KBM-7 (cell line): ENCODE results near the gene MGLL.

Experiments
- DNase-seq: peaks from one replicate; pipeline ENCODE4 v3.0.0-alpha.2; 2015
- in situ Hi-C: fragments of 300-500 bp; cut with MboI; formaldehyde crosslinking; loops from 2 replicates; pipeline ENCODE4 v1.14.3; 2020; ENCODE audit warnings: low sequenced_read_pairs, low pct_unique_long_range_greater_than_20kb, mixed read lengths

MGLL gene

DNA sequence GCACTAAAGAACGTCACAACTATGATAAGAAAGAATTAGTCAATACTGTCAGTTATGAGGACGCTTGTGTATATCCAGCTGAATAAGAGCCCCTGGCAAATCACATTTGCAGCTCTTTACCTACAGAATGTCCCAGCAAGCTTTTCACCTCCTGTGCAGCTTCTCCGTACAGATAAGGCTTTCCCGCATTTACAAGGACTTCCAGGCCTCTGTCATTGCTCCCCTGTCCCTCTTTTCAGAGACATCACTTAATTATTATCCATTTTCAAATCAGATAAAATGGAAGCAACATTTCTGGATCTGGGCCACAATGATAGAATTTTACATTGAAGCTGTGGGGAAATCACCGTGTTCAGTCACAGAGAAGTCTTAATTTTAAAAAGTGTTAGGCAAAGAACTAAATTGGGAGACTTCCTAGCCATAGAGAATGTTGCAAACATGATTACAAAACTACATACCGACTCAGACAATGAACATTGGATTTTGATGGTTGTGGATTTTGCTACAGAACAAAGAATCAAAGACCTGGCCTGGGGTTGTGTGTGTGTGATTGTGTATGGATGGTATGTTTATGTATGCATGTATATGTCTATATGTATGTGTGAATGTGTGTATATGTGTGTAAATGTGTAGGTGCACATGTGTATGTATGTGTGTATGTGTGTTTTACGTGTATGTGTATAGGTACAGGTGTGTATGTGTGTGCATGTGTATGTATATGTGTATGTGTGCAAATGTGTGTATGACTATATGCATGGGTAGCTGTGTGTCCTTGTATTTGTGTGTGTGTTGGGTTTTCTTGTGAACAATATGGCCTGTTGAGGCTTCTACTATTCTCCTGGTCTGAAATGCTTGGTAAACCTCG is 41.5 kb downstream of the MGLL start:
- no peak for DNase-seq

DNA sequence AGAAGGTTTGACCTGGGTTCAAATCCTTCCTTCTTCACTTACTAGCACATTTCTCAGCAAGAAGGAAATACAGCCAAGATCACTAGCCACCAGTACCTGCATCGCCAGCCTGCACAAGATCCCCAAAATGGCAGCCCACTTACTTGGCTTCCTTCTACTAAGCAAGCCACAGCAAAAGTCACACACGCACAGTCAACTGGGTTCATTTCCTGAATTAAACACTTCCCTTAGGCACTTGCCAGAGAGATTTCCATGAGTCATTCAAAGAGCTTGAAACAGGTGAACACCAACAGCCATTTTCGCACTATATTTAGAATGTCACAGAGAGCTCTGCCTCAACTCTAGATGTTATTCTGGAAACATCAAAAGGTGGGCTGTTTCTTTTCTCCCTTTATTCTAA is 42.6 kb downstream of the MGLL start:
- in situ Hi-C loops: no loop called here
- peak; percentile 28 for DNase-seq

More for the DNA sequence above, 41.5 kb downstream of the MGLL start:
- in situ Hi-C loops: no loop called here

DNA sequence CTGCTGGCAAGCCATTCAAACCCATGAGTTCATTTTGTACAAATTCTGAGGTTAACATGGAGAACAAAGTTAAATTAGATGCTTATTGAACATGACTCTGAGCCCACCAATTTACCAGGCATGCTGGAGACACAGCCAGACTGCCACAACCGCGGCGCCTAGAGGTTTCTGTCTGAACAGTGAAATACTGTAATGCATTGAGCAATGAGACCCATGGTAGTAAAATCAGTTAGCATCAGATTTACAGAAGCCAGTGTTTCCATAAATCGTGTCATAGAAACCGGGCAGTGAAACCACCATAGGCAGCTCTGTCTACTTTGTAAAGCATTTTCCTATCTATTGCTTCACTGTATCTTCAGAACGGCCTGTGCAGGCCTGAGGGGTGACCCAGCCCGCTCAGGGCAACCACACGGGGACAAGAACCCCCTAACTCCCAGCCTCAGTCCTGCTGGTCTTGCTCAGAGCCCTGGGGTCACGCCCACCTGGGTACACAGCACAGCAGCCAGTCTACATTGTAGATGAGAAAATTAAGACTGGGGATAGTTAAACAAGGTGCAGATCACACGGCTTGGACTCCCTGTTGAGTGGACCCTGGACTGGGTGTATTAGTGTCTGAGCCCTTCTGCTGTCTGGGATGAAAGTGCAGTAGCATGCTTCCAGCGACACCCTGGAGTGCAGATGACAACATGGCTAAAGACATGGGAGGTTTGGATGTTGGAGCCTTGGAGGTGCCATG is 44.2 kb downstream of the MGLL start:
- no peak for DNase-seq
- in situ Hi-C loops: no loop called here

DNA sequence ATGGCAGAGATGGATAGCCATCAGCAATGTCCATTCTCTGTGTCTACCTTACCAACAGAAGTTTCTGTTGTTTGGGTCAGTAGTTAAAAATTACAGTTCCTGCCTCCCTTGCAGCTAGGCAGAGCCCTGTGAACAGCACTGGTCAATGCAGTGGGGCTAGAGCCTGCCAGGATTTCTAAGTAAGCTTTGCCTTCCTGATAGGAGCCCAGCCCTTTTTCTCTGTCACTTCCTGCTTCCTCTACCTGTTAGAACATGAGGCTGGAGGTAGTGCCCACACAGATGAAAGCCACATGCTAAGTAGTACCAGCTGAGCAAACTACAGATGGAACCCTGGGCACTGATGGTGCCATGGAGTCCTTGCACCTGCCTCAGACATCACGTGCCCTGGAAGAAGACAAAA is 45.0 kb downstream of the MGLL start:
- DNase-seq: no peak
- in situ Hi-C loops: no loop called here

DNA sequence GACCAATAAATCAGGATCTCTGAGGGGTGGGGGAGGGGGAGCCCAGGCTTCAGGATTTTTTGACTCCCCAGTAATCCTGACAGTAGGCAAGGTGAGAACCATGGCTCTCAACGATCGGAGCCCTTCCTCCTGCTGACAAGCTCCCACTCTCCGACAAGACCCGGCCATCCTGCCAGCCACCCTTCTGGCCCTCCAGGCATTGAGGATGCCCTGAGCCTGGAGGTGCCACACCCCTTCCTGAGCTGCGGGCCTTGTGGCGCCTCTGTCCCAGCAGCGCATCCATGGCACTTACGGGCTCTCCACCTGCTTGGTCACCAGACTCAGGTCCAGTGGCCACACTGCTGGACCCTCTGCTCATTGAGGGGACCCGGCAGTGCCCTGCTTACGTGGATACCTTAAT is 46.0 kb downstream of the MGLL start:
- in situ Hi-C loops: no loop called here

DNA sequence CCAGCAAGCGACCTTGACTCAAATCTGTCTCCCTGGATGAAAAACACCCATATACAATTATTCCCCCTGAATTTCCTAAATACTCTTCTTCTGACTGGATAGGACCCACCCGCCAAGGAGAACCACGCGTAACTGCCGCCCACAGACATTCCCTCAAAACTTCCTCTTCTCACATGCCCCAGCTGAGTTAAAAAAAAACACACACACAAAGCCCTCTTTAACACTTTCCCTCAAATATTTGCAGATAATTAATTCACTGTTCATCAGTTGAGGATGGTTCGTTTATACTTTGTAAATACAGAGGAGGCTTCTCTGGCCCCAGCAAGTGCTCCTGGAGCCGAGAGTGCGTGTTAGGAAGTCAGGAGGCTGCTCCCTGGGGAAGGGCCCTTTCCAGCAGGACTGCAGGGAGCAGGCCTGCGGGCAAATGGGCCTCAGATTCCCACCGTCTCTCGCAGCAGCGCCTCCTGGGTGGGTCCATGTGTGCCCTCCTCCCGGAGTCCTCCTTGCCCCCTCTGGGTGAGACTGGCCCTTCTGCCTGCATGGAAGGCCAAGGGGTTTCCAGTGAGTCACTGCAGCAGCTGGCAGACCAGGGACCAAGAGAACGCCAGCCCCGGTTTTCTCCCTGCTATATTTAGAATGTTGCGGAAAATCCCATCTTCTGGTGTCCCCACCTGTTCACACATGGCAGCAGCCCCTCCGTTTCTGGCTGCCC is 46.8 kb downstream of the MGLL start:
- peak; percentile 30 for DNase-seq
- in situ Hi-C loops: no loop called here

More for the DNA sequence above, 46.0 kb downstream of the MGLL start:
- no peak for DNase-seq

DNA sequence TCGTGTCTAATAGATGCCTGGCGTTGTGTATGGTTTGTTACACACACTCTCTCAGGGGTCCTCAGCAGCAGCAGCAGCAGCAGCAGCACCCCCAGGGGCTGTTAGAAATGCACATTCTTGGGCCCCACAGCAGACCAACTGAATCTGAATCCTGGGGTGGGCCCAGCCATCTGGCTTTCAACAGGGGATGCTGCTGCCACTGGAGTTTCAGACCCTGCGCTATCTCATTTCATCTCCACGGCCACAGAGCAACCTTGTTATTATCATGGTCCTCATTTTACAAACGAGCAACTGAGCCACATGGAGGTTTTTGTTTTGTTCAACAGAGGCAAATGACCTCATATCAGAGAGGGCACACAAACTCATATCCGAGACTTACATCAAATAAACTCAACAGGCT is 47.7 kb downstream of the MGLL start:
- in situ Hi-C loops: no loop called here
- DNase-seq: no peak

DNA sequence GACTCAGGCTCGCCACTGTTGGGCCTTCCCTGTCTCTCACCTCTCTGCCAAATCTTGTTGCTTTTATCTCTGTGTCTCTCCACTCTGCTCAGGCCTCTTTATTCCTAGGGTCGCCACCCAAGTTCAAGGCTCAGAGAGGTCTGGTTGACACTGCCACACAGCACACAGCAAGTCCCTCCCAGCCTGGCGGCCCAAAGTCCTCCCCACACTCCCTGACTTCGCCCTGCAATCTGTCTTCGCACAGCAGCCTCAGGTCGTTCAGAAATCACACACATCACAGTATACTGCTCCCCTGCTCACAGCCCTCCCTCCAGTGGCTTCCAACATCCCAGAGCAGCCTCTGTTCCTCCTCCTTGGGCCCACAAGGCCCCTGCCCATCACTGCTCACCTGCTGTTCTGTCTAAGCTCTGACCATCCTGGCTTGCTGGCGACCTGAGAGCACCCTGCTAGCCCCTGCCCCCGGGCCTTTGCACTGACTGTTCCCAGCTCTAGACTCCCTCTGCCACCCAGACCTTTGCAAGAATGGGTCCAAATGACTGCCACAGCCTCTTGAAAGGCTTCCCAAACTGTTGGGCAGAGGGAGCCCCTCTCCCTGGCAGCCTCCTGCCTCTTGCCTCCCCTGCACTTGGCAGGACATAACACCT is 48.4 kb downstream of the MGLL start:
- in situ Hi-C loops: no loop called here
- DNase-seq: no peak

DNA sequence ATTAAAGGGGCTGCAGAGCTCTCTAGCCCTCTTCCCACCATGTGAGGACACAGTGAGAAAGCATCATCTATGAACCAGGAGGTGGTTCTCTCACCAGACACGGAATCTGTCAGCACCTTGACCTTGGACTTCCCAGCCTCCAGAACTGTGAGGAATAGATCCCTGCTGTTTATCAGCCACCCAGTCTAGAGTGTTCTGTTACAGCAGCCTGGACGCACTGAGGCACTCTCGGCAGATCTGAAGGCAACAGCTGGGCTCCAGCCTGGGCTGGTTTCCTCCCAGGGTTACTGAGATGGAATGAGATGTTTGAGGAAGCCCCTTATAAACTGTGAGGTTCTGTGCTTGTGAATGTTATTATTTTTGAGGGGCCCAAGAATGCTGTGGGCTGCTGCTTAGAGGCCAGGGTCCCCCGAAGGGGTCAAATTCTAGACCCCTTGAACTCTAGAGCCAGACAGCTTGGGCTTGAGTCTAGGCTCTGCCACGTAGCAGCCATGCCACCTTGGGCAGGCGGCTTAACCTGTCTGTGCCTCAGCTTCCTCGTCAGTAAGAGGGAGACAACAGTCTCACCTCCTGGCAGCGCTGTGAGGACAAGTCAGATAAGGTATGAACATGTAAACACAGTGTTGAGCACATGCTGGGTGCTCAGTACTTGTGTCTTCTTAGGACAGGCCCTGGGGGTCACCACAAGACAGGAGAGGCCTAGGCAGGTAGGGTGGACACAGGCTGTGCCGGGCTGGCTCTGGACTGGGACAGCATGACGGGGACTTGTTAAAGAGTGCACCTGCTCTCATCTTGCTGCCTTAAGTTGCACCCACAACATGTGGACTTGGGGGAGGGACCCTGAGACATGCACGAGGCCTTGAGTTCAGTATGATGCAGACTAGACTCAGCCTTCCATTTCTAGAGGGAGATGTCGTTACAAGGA is 49.2 kb downstream of the MGLL start:
- DNase-seq: no peak
- in situ Hi-C loops: no loop called here

DNA sequence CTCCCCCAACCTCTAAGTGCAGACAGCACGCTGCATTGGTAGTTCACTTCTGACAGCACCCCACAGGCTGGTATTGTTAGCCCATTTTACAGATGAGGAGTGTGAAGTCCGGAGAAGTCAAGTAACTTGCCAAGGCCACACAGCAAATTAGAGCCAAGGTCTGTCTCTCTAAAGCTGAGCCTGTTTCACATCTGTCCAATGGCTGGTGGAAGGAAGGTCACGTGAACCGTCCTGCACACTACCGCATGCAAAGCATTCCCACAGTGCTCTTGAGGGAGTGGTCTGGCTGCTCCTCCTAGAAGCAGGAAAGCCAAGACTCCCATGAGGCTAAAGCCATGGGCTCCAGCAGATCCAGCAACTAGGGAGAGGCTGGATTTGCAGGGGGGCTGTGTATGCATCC is 50.0 kb downstream of the MGLL start:
- in situ Hi-C loops: no loop called here
- no peak for DNase-seq

DNA sequence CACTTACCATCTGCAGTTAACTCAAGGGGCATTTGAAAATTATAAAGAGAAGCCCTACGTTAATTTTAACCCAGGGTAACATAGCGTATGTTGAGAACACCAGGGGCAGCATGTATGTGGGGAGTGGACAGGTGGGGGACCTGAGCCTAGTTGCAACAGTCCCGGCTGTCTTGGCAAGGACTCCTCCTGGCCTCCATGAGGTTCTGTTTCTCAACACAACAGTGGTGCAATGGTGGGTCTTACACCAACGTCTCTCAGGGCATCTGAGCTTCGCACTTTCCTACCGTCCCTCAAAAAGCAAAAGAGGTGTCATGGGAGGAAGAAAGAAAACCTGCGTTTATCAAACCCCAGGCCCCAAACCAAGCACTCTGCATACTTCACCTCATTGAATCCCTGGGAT is 50.6 kb downstream of the MGLL start:
- no peak for DNase-seq
- in situ Hi-C loops: no loop called here

DNA sequence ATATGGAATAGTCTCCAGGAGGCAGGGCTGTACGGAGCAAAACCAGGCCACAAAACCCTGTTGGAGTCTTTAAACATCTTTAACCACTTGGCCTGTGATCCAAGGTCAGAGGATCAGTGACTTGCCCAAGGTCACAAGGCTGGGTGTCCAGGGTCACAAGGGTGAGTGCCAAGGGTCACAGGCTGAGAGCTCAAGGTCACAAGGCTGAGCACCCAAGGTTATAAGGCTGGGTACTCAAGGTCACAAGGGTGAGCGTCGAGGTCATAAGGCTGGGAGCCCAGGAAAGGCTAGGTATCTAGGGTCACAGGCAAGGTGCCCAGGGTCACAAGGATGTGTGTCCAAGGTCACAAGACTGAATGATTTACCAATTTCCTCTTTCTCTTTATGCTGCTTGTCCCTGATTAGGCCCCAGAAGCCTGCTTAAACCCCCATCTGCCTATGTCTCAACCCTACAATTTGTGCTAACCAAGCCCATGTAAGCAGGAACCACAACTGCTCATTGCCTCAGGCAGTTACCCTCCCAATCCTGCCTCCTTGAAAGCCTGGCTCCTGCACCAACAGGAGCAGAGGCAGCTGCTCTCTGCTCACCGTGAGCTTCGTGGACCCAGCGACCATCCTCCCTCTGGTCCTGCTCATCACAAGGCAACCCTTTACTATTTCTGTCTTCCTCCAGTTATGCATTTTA is 51.5 kb downstream of the MGLL start:
- no peak for DNase-seq

DNA sequence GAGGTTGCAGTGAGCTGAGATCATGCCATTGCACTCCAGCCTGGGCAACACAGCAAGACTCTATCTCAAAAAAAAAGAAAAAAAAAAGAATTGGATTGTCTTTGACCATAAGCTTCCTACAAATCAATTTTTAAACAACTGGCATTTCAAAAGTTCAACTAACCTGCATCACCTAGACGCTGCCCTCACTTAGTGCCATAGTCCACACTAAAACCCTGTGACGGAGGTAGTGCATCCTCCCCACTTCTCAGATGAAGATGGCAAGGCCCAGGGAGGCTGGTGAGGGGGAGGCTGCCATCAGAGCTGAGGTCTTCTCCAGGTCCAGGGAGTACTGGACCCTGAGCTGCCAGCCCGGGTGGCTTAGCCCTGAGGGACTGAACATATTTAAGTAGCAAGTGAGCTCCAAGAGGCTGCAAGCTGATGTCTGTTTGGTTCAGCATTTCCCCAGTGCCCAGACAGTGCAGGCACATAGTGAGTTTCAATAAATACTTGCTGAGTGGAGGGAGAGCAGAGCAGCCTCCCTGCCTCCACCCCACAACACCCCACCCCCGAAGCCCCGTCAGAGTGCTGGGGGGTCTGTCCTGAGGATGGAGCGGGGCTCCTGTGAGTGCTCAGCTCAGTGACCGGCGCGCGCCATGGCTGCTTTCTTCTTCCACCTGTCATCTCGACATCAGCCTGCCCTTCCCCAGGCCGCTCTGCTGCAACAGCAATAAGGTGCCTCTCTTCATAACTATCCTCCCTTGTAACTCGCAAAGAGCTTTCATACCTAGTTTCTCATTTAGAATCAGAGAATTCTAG is 52.8 kb downstream of the MGLL start:
- in situ Hi-C loops: no loop called here

More for the DNA sequence above, 51.5 kb downstream of the MGLL start:
- in situ Hi-C loops: no loop called here

DNA sequence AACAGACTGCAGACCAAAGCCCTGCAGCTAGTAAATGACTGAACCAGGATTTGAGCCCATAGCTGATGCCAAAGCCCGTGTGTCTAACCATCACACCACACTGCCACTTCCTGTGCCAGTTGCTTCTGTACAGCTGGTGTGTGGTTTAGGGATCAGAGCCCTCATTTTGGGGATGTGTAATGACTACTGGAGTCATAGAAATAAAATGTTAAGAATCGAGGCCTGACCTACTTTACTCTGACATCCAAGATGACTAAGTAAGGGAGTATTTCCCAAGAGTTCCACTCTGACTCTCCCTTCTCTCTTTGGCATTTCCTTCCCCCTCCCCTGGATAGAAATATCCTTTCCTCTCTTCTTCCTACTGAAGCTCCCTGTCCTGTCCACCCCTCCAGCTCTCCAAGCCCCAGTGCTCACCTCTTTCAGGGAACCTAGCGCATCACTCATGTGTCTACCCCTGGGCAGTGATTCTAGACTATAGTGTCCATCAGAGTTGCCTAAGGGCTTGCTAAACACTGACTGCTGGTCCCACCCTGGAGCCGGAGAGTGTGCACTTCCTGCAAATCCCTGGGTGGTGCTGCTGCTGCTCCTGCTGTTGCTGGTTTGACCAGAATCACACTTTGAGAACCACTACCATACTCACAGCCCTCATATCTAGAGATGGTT is 53.8 kb downstream of the MGLL start:
- in situ Hi-C loops: no loop called here

More for the DNA sequence above, 52.8 kb downstream of the MGLL start:
- no peak for DNase-seq

DNA sequence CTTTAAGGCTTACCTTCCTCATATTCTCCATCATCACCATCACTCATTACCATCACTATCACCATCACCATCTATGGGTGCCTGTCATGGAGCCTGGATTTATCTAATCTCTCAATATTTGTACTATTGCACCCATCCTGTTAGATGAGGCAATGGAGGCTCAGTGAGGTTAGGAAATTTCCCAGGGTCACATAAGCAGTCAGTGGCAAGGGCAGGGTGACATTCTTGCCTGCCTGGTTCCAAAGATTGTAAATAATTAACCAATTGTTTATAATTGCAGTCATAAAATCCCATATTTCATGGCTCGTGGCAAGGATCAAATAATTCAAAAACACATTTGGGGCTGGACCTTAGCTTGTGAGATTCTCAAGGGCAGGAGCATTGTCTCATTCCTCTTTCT is 55.2 kb downstream of the MGLL start:
- no peak for DNase-seq
- in situ Hi-C loops: no loop called here

More for the DNA sequence above, 53.8 kb downstream of the MGLL start:
- no peak for DNase-seq

DNA sequence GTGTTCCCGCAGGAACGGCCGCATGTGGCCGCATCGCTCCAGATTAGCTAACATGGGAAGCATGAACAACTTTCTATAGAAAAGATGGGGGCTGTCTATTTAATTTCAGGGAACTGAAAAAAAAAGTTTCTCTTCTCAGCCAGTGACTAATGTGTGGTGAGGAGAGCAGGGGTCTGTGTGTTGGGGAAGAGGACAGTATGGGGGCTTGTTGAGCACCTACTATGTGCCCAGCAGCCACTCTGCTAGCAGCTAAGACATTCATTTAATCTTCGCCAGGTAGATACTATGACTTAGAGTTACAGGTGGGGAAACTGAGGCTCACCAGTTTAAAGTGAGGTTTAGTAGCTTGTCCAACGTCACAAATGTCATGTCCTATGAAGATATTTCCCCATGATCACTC is 56.6 kb downstream of the MGLL start:
- no peak for DNase-seq
- in situ Hi-C loops: no loop called here
